Head of caudate nucleus (tissue), 42 donors: ENCODE results near the gene ALG8.
A peak's percentile ranks its signal among the peaks of the same experiment; 100 is the strongest.
"Not testable (repeated sequence)": the region's sequence is repeated elsewhere in the genome, so short reads cannot be mapped to it uniquely, and the experiment has no call there.

ENCODE experiments used
- DNase-seq, 42 donors: peaks; one replicate each; pipeline versions ENCODE4 v3.0.0 to v3.0.0-alpha.2; 2020 to 2021; ENCODE audit warnings: mixed read lengths in 7 of 42
- intact Hi-C: fragments of 100-400 bp; cut with DNase I; formaldehyde crosslinking; loops from one replicate; pipeline ENCODE4 v1.15.0; 2022

ALG8 gene

DNA sequence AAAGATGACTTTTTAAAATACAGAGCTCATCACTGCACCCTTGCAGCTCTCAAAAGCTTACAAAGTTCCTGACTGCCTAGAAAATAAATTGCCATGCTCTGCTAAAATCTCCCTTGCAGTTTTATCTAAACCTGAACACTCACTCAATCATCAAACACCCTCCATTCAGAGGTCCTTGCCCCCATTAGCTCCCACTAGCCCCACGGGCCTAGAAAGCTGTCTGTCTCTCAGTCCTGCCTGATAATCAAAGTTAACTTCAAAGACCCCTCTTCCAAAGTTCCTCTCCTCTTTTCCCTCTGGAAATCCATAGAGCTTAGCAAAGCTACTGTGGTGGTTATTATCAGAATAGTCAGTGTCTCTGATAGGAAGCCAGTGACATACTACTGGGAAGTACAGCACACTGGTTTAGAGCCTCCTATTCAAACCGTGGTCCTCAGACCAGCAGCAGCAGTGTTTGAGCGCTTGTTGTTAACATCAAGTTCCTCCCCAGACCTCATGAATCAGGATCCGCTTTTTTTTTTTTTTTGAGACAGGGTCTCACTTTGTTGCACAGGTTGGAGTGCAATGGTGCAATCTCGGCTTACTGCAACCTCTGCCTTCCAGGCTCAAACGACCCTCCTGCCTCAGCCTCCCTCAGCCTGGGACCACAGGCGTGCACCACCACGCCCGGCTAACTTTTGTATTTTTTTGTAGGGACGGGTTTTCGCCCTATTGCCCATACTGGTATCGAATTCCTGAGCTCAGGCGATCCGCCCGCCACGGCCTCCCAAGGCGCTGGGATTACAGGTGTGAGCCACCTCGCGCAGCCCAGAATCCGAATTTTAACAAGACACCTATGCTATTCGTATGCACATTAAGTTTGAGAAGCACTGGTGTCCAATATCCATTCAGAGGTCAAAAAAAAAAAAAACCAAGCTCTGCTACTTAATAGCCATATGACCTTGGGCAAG is 60.9 kb downstream of the ALG8 start:
- intact Hi-C loops: no loop called here
- DNase-seq: no peak

DNA sequence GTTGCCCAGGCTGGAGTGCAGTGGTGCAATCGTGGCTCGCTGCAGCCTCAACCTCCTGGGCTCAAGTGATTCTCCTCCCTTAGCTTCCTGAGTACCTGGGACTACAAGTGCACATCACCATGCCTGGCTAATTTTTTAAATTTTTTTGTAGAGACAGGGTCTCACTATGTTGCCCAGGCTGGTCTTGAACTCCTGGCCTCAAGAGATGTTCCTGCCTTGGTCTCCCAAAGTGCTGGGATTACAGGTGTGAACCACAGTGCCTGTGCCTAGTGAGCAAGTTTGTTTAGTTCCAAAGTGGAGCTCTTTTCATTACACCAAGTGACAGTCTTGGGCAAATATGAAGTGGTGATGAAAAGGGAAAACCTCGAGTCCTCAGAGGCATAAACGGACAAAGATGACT is 61.8 kb downstream of the ALG8 start:
- DNase-seq, intact Hi-C loops: not testable (repeated sequence)

DNA sequence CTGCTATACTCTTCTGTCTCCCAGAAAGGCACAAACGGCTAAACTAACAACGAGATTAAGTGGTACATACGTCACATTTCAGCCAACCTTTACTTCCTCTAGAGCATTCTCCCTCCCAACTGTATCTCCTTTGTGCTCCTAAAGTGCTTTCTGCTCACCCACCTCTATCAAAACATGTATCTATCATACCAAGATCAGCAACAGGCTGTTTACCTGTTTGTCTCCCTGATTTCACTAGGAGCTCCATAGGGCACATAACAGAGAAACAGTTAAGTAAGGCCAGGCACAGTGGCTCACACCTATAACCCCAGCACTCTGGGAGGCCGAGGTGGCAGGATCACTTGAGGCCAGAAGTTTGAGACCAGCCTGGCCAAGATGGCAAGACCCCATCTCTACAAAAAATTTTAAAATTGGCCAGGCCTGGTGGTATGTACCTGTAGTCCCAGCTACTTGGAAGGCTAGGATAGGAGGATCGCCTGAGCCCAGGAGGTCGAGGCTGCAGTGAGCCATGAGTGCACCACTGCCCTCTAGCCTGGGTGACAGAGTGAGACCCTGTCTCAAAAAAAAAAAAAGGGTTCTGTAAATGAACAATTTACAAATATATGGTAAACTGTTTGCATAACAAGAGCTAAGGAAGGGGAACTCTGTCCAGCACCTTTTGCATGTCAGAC is 62.6 kb downstream of the ALG8 start:
- DNase-seq: no peak
- intact Hi-C loops: no loop called here

DNA sequence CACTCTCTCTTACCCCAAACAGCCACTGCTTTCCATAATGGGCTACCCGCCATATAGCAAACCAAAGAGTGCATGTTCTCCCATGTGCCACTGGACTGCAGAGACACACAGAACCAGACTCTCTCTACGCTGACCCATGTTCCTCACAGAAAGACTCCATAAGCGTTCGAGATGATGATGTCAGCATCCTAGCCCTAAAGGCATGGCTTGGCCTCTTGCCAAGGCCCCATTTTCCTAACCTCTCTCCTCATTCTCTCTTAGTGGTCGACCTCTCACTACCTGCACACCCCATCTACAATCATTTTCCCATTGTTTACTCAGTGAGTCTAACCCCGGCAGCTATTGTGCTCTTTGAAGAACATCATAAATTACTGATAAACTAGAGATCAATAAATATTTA is 64.7 kb downstream of the ALG8 start:
- intact Hi-C loops: no loop called here
- DNase-seq: no peak

DNA sequence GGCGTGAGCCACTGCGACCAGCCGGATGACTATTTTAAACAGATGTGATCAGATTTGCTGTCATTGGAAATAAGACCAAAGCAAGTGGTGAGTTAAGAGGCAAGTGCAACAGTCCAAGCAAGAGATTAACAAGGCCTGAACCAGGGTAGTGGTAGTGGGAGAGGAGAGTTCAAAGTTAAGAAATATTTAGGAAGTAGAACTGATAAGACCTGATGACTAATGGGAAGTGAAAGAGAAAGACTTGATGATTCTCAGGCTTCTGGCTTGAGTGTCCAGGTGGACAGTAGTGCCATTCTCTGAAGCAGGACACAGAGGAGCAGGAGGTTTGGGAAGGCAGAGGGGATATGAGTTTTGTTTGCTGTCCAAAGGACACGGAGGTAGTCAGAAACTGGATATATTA is 67.0 kb downstream of the ALG8 start:
- intact Hi-C loops: no loop called here
- DNase-seq: no peak

DNA sequence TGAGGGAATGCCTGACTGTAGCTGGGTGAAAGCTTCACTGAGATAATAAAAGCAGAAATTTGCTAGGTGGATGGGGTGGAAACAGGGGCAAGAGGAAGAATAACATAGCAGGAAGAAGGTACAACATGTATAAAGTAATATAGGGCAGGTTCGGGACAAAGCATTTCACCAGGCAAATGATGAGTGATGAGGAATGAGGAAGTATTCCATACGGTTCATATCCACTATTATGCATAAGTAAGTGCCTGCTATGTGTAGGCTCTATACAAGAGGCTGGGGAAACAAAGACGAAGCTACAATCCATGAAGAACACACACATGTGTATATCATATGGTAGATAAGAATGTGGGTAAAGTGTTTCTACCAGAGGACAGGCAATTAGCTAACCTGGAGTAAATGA is 67.7 kb downstream of the ALG8 start:
- intact Hi-C loops: no loop called here

DNA sequence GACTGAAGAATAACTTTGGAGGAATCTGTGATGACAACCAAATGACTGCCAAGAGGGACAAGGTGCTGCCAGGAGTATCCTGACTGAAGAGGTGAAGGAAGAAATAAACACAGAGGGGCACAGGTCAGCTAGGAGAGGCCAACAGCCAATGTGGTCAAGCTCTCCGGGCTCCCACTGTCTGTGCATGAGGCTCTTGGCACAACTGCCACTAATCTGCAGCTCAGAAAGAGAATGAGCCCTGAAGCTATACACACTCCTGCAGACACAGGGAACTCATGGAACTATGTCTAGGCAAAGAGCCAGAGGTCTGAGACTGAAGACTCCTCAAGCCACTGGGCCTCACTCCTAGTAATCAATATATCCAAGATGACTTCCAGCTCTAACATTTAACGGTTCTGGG is 68.8 kb downstream of the ALG8 start:
- no peak for DNase-seq

More for the DNA sequence above, 67.7 kb downstream of the ALG8 start:
- no peak for DNase-seq

DNA sequence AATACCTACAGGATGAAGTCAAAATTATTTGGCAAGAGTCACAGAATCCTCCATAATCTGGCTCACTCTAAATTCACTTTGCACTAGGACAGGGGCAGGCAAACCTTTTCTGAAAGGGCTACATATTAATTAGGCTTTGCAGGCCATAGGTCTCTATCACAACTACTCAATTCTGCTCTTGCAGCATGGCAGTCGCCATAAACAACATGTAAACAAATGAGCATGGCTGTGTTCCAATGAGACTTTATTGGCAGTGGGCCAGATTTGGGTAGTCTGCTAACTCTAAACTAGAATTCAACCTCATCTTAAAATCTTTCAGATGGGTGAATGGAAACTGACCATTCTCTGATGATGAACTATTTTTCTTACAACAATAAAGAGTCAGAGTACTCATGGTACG is 70.0 kb downstream of the ALG8 start:
- intact Hi-C loops: no loop called here
- no peak for DNase-seq

More for the DNA sequence above, 68.8 kb downstream of the ALG8 start:
- intact Hi-C loops: no loop called here

DNA sequence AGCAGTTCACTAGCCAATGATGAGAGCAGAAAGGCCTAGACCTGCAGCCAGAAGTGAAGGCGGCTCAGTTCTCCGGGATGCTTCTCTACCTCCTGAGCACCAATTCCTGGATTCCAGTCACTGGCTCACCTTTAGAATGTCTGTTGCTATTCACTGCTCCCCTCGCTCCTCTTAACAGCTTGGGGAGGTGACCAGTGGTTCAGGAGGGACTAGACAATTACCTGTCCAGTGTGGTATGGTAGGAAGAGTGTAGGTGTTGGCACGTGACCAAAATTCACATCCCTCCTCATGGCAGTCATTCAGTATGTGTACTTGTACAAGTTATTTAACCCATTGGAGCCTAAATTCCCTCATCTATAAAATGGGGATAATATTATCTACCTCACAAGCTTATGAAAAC is 71.7 kb downstream of the ALG8 start:
- DNase-seq: no peak
- intact Hi-C loops: no loop called here

DNA sequence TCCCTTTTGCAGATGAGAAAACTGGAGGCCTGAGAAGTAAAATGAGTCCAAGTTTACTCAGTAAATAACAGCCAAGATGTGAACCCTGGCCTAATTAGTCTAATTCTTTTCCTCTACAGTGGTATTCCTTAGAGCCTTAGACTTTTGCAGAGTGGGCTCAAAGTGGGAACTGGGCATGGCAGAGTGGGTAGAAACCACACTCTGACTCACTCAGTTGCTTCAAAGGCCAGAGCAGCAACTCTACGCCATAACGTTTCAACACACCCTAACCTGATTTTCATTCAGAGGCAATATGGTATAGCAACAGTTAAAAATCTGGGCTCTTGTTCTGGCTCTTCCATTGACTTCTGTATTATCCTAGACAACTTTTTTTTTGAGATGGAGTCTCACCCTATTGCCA is 73.0 kb downstream of the ALG8 start:
- no peak for DNase-seq
- intact Hi-C loops: no loop called here

DNA sequence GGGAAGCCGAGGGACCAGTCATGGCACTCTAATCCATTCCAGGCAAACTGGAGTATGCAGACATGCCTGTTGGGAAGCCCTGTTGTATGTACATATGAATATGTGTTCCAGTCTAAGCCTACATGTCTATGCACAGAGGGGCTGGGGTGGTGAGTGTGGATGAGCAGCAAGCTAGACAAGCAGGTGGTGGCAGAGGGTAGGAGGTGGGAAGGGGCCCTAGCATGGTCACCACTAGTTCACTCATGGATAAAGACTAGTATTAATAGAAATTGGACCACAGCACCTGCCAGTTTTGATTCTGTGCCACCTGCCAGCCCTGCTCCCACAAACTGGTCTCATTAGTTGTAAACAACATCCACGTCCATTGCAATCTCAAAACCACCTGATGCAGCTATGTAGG is 74.2 kb downstream of the ALG8 start:
- intact Hi-C loops: no loop called here

DNA sequence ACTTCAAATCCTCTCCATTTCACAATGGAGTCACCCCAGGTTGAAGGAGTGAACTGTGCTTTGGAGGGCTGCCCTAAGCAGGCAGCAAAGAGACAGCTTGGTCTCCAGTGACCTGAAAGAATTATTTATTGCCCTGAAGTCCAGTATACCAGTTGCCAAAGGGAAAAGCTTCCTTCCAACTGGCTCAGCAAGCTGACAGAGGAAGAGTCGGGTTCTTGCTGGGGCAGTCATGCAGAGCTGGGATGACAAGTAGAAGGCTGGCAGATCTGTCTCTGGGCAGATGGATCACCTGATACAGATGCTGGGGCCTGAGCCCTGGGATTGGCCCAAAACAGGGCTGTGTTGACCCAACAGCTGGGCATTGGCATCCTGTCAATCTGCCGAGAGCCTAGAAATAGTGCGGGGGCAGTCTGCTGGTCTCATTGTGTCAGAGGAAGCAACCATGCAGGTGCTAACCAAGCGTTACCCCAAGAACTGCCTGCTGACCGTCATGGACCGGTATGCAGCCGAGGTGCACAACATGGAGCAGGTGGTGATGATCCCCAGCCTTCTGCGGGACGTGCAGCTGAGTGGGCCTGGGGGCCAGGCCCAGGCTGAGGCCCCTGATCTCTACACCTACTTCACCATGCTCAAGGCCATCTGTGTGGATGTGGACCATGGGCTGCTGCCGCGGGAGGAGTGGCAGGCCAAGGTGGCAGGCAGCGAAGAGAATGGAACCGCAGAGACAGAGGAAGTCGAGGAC is 75.8 kb downstream of the ALG8 start, which contains the start of gene THRSP:
THRSP (plus strand) TSS at position 422 of the 742 bp plus-strand sequence; CDS start at position 443, 21 bp downstream.
- DNase-seq: no peak
- intact Hi-C loops: no loop called here

More for the DNA sequence above, 74.2 kb downstream of the ALG8 start:
- no peak for DNase-seq

DNA sequence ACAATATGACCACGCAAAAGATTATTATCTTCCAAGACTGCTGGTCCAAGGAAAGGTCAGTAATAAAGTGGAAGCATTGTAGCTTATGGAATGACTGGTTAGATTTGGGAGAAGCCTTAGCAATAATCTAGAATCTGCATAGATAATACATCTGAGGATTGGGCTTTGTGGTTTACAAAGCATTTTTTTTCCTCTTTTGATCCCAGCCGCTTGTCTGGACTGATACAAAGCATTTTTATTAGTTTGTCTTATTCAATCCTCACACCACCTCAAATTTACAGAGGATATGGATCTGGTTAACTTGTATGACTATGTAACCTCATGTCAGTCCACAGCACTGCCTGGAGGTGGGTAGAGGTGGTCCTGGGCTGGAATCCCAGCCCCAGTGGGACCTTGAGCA is 76.8 kb downstream of the ALG8 start:
- no peak for DNase-seq

DNA sequence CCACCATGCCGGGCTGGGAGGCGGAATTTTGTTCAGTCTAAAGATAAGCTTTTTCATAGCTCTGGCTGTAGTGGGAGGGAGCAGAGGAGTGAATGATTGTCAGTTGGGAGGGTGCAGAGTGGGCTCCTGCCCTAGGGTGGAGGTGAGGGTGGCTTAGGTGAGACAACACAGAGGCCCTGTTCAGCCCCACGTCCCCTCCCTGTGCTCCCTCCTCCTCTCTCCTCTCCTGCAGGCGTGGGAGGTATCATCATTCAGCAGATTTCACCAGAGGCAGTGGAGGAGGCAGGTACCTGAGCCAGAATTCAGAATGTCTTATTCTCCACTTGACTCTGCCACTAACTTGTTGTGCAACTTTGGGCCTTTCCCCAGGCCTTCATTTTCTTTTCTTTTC is 77.5 kb downstream of the ALG8 start:
- peak; percentile 31 to 96 (median 79) for DNase-seq
- intact Hi-C loops: no loop called here

More for the DNA sequence above, 76.8 kb downstream of the ALG8 start:
- intact Hi-C loops: no loop called here

DNA sequence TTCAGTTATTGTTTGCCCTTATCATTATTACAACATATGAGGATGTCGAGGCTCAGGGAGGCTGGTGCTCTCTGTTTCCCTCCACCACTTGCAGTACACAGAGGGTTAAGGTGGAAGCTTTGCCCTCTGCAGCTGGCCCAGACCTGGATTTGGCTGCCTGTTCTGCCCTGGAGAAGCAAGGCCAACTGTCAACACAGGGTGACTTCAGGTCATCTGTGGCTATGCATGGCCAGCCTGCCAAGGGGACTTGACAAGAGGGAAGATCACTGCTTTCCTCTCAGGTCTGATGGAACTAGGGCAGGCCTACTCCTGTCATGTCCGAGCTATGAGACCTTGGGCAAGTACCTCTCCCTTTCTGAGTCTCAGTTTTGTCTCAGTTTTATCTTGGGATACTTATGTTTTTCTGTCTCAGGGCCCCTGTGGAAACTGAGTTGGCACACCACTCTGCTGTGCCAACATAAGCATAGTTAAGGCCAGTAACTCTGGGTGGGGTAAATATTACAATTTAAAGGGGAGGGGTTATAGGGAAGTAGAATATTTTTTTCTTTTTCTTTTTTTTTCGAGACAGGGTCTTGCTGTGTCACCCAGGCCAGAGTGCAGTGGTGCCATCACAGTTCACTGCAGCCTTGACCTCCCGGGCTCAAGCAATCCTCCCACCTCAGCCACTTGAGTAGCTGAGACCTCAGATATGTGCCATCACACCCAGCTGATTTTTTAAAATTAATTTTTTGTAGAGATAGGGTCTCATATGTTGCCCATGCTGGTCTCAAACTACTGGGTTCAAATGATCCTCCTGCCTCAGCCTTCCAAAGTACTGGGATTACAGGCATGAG is 78.1 kb downstream of the ALG8 start:
- intact Hi-C loops: no loop called here
- peak in 1 of 42 donors; percentile 13 for DNase-seq

DNA sequence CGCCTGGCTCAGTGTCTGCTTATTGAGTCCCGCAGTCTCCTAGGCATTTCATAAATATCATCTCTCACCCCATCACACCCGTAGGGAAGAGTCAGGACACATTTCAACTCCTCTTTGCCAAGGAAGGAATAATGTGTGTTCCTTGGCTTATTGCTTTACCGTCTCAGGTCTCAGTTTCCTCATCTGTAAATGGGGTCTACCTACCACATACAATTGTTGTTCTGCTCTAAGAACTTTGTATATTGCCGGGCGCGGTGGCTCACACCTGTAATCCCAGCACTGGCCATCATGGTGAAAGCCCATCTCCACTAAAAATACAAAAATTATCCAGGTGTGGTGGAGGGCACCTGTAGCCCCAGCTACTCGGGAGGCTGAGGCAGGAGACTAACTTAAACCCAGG is 78.9 kb downstream of the ALG8 start:
- DNase-seq: no peak
- intact Hi-C loops: no loop called here

DNA sequence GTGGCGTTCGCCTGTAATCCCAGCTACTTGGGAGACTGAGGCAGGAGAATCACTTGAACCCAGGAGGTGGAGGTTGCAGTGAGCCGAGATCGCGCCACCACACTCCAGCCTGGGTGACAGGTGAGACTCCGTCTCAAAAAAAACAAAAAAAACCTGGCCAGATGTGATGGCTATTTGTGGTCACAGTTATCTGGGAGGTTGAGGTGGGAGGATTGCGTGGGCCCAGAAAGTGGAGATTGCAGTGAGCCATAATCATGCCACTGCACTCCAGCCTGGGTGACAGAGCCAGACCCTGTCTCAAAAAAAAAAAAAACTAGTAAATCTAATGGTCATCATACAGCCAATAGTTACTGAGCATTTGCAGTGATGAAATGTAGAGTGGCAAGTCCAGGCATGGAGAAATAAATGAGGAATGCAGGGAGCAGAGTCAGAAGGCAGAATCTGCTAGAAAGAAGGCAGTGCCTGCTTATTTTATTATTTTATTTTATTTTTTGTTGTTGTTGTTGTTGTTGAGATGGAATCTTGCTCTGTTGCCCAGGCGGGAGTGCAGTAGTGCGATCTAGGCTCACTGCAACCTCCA is 79.6 kb downstream of the ALG8 start:
- intact Hi-C loops, DNase-seq: not testable (repeated sequence)

DNA sequence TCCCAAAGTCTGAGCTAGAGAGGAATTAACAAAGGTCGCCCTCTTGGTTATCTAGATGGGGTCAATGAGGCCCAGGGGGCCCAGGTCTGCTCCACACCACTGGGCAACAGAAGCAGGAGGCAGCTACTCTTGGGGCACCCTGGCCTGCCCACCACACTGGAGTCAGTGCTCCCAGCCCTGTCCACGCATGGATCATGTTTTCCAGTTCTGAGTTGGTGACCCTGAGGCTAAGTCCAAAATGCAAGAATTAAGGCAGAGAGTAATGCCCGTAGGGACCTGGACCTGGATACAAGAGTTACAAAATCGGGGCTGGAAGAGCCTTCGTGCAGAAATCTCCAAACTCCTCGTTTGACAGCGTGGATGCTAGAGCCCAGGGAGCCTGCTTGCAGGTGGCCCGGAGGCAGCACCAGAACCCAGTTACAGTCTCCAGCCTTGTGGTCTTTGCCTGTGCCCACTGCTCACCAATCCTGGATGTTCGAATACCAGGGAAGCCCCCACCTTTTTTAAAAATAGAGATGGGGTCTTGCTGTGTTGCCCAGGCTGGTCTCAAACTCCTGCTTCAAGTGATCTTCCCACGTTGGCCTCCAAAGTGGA is 81.9 kb downstream of the ALG8 start:
- intact Hi-C loops: no loop called here
- no peak for DNase-seq
